ENCODE measurements around the gene DENND1A.

The DENND1A gene

DNA sequence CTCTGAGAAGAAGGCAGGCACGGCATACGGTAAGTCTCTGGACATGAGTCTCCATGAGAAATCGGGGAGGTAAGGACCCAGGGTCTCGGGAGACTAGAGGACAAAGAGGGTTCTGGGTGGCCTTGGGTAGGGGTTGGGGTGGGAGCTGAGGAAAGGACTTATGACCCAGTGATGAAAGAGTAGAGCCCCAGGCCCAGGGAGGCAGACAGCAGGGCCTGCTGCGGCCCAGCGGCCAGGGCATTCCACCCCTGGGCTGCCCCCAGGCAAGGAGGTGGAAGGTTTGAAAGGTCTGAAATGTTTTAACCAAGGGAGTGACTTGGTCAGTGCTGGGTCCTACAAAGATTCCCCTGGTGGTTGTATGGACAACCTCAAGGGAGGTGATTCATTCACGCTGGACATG lies 484.8 kb downstream of the DENND1A start:
- H3K9me3 ChIP-seq (ENCODE audit: control insufficient read depth, low read length): no peaks in the 10 kb centered on the region
- no peaks in the 10 kb centered on the region for H3K27me3 ChIP-seq (ENCODE audit: control insufficient read depth, insufficient read depth, low read length)
- H3K79me2 ChIP-seq: no peaks in the 10 kb centered on the region
- H3K4me3 ChIP-seq (ENCODE audit: low read depth, low read length): no peak overlapping the region
- no peak overlapping the region for H3K9ac ChIP-seq
- H3K27ac ChIP-seq: no peak overlapping the region
- H3K36me3 ChIP-seq (ENCODE audit: control insufficient read depth, insufficient read depth, low read length): no peaks in the 10 kb centered on the region
- H2AFZ ChIP-seq: no peak overlapping the region
- H3K4me2 ChIP-seq (ENCODE audit: low read length): no peak overlapping the region
- no peaks in the 10 kb centered on the region for H3K4me1 ChIP-seq
- TF ChIP-seq, protein P1, sequence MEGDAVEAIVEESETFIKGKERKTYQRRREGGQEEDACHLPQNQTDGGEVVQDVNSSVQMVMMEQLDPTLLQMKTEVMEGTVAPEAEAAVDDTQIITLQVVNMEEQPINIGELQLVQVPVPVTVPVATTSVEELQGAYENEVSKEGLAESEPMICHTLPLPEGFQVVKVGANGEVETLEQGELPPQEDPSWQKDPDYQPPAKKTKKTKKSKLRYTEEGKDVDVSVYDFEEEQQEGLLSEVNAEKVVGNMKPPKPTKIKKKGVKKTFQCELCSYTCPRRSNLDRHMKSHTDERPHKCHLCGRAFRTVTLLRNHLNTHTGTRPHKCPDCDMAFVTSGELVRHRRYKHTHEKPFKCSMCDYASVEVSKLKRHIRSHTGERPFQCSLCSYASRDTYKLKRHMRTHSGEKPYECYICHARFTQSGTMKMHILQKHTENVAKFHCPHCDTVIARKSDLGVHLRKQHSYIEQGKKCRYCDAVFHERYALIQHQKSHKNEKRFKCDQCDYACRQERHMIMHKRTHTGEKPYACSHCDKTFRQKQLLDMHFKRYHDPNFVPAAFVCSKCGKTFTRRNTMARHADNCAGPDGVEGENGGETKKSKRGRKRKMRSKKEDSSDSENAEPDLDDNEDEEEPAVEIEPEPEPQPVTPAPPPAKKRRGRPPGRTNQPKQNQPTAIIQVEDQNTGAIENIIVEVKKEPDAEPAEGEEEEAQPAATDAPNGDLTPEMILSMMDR (IDR thresholded peaks at IDR 0.05): no peak

DNA sequence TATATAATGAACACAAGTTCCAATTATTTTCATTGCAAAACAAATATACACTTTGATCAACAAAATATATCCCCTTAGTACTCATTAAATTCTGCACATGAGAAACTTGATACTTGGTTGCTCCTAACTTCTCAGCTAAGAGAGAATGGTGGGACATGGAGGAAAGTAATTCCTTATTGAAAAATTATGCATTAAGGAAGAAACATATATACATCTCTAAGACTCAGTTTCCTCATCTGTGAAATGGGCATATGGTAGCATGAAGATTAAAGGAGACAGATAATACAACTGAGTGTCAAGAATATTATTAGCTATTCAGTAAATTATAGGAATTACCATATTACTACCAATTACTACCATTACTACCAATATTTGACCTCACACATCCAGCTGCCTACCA lies 488.2 kb downstream of the DENND1A start:
- no peak overlapping the region for H2AFZ ChIP-seq
- no peaks in the 10 kb centered on the region for H3K4me1 ChIP-seq
- H3K36me3 ChIP-seq (ENCODE audit: control insufficient read depth, insufficient read depth, low read length): no peaks in the 10 kb centered on the region
- H3K4me2 ChIP-seq (ENCODE audit: low read length): no peak overlapping the region
- H3K27me3 ChIP-seq (ENCODE audit: control insufficient read depth, insufficient read depth, low read length): no peaks in the 10 kb centered on the region
- H3K27ac ChIP-seq: no peak overlapping the region
- H3K4me3 ChIP-seq (ENCODE audit: low read depth, low read length): no peak overlapping the region
- H3K79me2 ChIP-seq: no peaks in the 10 kb centered on the region
- TF ChIP-seq, protein P1 (IDR thresholded peaks at IDR 0.05): no peak
- H3K9ac ChIP-seq: no peak overlapping the region
- H3K9me3 ChIP-seq (ENCODE audit: control insufficient read depth, low read length): no peaks in the 10 kb centered on the region

DNA sequence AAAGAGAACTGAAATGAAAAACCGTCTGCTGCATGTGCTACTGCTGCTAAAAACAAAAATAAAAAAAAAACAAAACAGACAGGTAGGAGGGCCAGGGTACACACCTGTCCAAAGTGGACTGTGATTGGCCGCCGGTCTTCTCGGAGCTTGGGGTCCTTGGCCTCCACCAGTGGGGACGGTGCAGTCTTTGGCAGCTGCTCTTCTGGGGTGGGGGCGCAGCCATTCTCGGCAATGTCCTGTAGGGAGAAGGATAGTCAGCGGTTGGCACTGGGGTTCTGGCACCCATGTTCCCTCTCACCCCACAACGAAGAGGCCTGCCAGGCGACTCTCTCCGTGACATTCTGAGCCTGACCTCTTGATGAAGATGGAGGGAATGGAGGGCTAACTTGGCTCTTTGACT lies 489.7 kb downstream of the DENND1A start:
- Histone ChIP-seq H3K4me3 (ENCODE audit: low read depth, low read length) (no peak overlapping the region), H3K4me1 (no peaks in the 10 kb centered on the region), H3K79me2 (no peaks in the 10 kb centered on the region), H2AFZ (no peak overlapping the region), H3K27me3 (ENCODE audit: control insufficient read depth, insufficient read depth, low read length) (no peaks in the 10 kb centered on the region), H3K27ac (no peak overlapping the region), H3K9me3 (ENCODE audit: control insufficient read depth, low read length) (no peaks in the 10 kb centered on the region), H3K36me3 (ENCODE audit: control insufficient read depth, insufficient read depth, low read length) (no peaks in the 10 kb centered on the region), H3K4me2 (ENCODE audit: low read length) (no peak overlapping the region), H3K9ac (no peak overlapping the region)
- TF ChIP-seq, protein P1 (IDR thresholded peaks at IDR 0.05): no peak

DNA sequence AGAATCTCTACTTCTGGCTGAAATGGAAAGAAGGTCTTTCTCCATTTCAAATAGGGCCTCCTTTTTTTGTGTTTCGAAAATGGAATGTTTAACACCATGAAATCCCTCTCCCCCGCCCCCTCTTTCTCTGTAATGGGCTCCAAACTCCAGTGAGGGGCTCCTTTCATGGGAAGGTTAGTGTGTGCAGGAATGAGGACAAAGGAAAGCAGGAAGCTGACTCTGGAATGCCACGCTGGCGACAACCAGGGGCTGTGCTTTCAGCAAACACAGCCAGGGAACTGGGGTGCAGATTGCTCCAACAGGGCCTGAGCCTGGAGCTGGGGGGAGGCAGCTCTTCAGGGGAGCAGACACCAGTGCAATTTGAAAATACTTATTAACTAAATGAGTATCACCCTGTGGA lies 491.1 kb downstream of the DENND1A start:
- Histone ChIP-seq H3K4me1 (no peaks in the 10 kb centered on the region), H3K9me3 (ENCODE audit: control insufficient read depth, low read length) (no peaks in the 10 kb centered on the region), H3K4me2 (ENCODE audit: low read length) (no peak overlapping the region), H3K4me3 (ENCODE audit: low read depth, low read length) (no peak overlapping the region), H2AFZ (no peak overlapping the region), H3K79me2 (no peaks in the 10 kb centered on the region), H3K36me3 (ENCODE audit: control insufficient read depth, insufficient read depth, low read length) (no peaks in the 10 kb centered on the region), H3K27ac (no peak overlapping the region), H3K9ac (no peak overlapping the region), H3K27me3 (ENCODE audit: control insufficient read depth, insufficient read depth, low read length) (no peaks in the 10 kb centered on the region)
- TF ChIP-seq, protein P1 (IDR thresholded peaks at IDR 0.05): no peak

DNA sequence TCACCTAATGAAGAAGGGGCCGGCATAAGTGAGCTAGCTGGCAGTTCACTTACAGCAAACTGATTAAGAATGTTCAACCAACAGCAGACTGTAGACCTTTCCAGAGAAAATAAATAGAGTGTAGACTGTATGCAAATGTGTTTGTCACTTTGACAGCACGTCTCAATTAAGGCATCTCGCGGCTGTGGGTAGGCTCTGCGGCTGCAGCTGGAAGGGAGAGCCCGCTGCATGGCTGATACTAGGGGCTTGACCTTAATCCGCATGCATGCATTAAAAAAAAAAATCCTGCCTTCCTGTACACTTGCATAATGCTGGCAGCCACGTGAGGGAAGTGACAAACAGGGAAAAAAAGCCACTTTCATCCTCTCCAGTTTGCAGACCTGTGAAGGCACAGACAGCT lies 491.6 kb downstream of the DENND1A start:
- TF ChIP-seq, protein P1 (IDR thresholded peaks at IDR 0.05): no peak
- Histone ChIP-seq H3K9me3 (ENCODE audit: control insufficient read depth, low read length) (no peaks in the 10 kb centered on the region), H3K4me1 (no peaks in the 10 kb centered on the region), H3K36me3 (ENCODE audit: control insufficient read depth, insufficient read depth, low read length) (no peaks in the 10 kb centered on the region), H3K4me3 (ENCODE audit: low read depth, low read length) (no peak overlapping the region), H3K4me2 (ENCODE audit: low read length) (no peak overlapping the region), H3K79me2 (no peaks in the 10 kb centered on the region), H2AFZ (no peak overlapping the region), H3K27ac (no peak overlapping the region), H3K9ac (no peak overlapping the region), H3K27me3 (ENCODE audit: control insufficient read depth, insufficient read depth, low read length) (no peaks in the 10 kb centered on the region)
